ENCODE results near the gene VDAC2. TPM values are rescaled to one million over a fixed set of nuclear protein-coding genes. Genes with fewer than 3 reads are reported as not detected.

VDAC2 gene
- total RNA-seq, 1 donor from 2014 or later, result 178 TPM

GRCh38 chr10:75250934-75251333 lies 40.3 kb downstream of the VDAC2 start:
- no peak for DNase-seq (ENCODE audit: low spot score)
- H3K27ac Mint-ChIP-seq (ENCODE audit: unreplicated experiment), result no peak overlapping the region
- H3K4me3 Mint-ChIP-seq (ENCODE audit: unreplicated experiment), result no peak overlapping the region
- H3K9me3 Mint-ChIP-seq (ENCODE audit: unreplicated experiment), result peaks cover 14% of the 10 kb centered on the region
- H3K4me1 Mint-ChIP-seq (ENCODE audit: unreplicated experiment), result no peaks in the 10 kb centered on the region
- no peak for TF ChIP-seq CTCF (IDR thresholded peaks at IDR 0.05; ENCODE audit: unreplicated experiment)
- peaks cover 3% of the 10 kb centered on the region for H3K27me3 Mint-ChIP-seq (ENCODE audit: unreplicated experiment)
- peaks cover 5% of the 10 kb centered on the region for H3K36me3 Mint-ChIP-seq (ENCODE audit: low read depth, unreplicated experiment)

- Mint-ChIP-seq H3K27me3 (ENCODE audit: unreplicated experiment) (peaks cover 3% of the 10 kb centered on the region), H3K36me3 (ENCODE audit: low read depth, unreplicated experiment) (peaks cover 5% of the 10 kb centered on the region), H3K4me1 (ENCODE audit: unreplicated experiment) (no peaks in the 10 kb centered on the region), H3K9me3 (ENCODE audit: unreplicated experiment) (peaks cover 14% of the 10 kb centered on the region), H3K27ac (ENCODE audit: unreplicated experiment) (no peak overlapping the region), H3K4me3 (ENCODE audit: unreplicated experiment) (no peak overlapping the region)
- no peak for DNase-seq (ENCODE audit: low spot score)
- no peak for TF ChIP-seq CTCF (IDR thresholded peaks at IDR 0.05; ENCODE audit: unreplicated experiment)
These were observed 43.0 kb downstream of the VDAC2 start for GRCh38 chr10:75253281-75254220.

- Mint-ChIP-seq H3K4me1 (ENCODE audit: unreplicated experiment) (no peaks in the 10 kb centered on the region), H3K4me3 (ENCODE audit: unreplicated experiment) (no peak overlapping the region), H3K27ac (ENCODE audit: unreplicated experiment) (no peak overlapping the region), H3K9me3 (ENCODE audit: unreplicated experiment) (peaks cover 14% of the 10 kb centered on the region), H3K36me3 (ENCODE audit: low read depth, unreplicated experiment) (peaks cover 5% of the 10 kb centered on the region), H3K27me3 (ENCODE audit: unreplicated experiment) (peaks cover 3% of the 10 kb centered on the region)
- no peak for DNase-seq (ENCODE audit: low spot score)
- TF ChIP-seq CTCF (IDR thresholded peaks at IDR 0.05; ENCODE audit: unreplicated experiment), result no peak
These were observed 44.1 kb downstream of the VDAC2 start for GRCh38 chr10:75254739-75255138.

GRCh38 chr10:75260990-75261389 lies 50.4 kb downstream of the VDAC2 start:
- Mint-ChIP-seq H3K27ac (ENCODE audit: unreplicated experiment) (no peak overlapping the region), H3K4me3 (ENCODE audit: unreplicated experiment) (no peak overlapping the region), H3K27me3 (ENCODE audit: unreplicated experiment) (no peaks in the 10 kb centered on the region), H3K36me3 (ENCODE audit: low read depth, unreplicated experiment) (peaks cover 4% of the 10 kb centered on the region), H3K9me3 (ENCODE audit: unreplicated experiment) (no peaks in the 10 kb centered on the region), H3K4me1 (ENCODE audit: unreplicated experiment) (no peaks in the 10 kb centered on the region)
- TF ChIP-seq CTCF (IDR thresholded peaks at IDR 0.05; ENCODE audit: unreplicated experiment), result no peak
- no peak for DNase-seq (ENCODE audit: low spot score)

Data from endothelial cell (in vitro differentiated cells).